NCI-H1694 treated with DMSO at 0.1 percent for 48 hours (cell line): ENCODE results near the gene HMG20A.
A peak's percentile ranks its signal among the peaks of the same experiment; 100 is the strongest.

Source experiments
- DNase-seq: peaks from one replicate; lab custom pipeline; 2025; lab: John Stamatoyannopoulos, UW

HMG20A gene

GRCh38 chr15:77519540-77519939, 98.9 kb downstream of the HMG20A start:
- no peak for DNase-seq

GRCh38 chr15:77521206-77521605, 100.5 kb downstream of the HMG20A start:
- no peak for DNase-seq

- DNase-seq, result no peak
Measured at GRCh38 chr15:77525400-77525811, 104.7 kb downstream of the HMG20A start.

GRCh38 chr15:77525907-77526594, 105.4 kb downstream of the HMG20A start:
- no peak for DNase-seq

- DNase-seq, result no peak
Measured at GRCh38 chr15:77526595-77527163, 106.0 kb downstream of the HMG20A start.

- peak; percentile 51 for DNase-seq
Measured at GRCh38 chr15:77527164-77527778, 106.6 kb downstream of the HMG20A start.

- no peak for DNase-seq
Measured at GRCh38 chr15:77527831-77528231, 107.1 kb downstream of the HMG20A start.

GRCh38 chr15:77528290-77528967, 107.7 kb downstream of the HMG20A start:
- DNase-seq, result no peak

- peak; percentile 55 for DNase-seq
Measured at GRCh38 chr15:77528968-77529319, 108.3 kb downstream of the HMG20A start.

GRCh38 chr15:77529394-77530159, 108.9 kb downstream of the HMG20A start:
- DNase-seq, result no peak

GRCh38 chr15:77530576-77530975, 109.9 kb downstream of the HMG20A start:
- DNase-seq, result no peak

GRCh38 chr15:77531191-77532000, 110.7 kb downstream of the HMG20A start:
- DNase-seq, result no peak

- no peak for DNase-seq
Measured at GRCh38 chr15:77532067-77532710, 111.5 kb downstream of the HMG20A start.

GRCh38 chr15:77532846-77533245, 112.2 kb downstream of the HMG20A start:
- DNase-seq, result no peak

GRCh38 chr15:77533578-77534430, 113.1 kb downstream of the HMG20A start:
- no peak for DNase-seq
